ENCODE measurements around the gene MARK4.
"Not testable (repeated sequence)": the region's sequence is repeated elsewhere in the genome, so short reads cannot be mapped to it uniquely, and the experiment has no call there.

The MARK4 gene

DNA sequence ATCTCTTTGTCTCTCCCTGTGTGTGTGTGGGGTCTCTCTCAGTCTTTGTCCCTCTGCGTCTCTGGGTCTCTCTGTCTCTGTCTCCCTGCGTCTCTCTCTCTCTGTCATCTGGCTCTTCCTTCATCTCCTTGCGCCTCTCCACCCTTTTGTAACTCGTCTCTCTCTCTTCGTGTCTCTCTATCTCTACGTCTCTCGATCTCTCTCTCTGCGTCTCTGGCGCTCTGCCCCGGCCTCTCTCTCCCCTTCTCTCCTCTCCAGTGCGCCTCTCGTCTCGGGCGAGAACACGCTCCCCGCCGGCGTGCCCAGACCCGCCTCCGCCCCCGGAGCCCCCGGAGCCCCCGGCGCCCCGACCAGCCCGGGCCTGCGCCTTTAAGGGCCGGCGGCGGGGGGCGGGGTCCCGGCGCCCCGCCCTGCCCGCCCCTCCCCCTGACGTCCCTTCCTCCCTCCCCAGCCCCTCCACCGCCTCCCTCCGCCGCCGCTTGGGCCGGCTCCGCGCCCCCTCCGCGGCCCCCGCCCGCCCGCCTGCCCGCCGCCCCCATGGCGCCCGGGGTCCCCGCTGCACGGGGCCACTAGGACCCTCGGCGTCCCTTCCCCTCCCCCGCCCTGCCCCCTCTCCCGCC lies at the start of gene MARK4:
Gene MARK4 (plus strand): TSS at position 440 of the 620 bp plus-strand sequence. CDS start 318 bp downstream, outside the sequence.
- no peak for DNase-seq

DNA sequence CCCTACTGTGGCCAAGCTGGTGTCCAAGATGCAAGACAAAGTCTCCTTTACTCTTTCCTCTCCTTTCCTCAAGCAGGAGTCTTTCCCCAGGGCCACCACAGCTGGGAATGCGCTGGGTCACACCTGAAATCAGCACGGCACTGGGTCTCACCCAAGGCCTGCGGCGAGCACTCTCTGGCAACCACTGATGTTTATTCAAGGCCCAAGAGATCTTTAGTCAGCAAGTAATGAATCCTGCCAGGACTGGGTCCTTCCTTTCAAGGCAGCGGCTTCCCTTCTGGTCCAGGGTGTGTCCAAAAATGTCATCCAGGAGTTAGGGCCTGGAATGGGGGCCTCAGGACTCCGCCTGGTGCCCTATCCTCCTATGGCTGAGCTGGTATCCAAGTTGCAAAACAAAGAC lies 48.4 kb upstream of the MARK4 start:
- DNase-seq, result no peak

DNA sequence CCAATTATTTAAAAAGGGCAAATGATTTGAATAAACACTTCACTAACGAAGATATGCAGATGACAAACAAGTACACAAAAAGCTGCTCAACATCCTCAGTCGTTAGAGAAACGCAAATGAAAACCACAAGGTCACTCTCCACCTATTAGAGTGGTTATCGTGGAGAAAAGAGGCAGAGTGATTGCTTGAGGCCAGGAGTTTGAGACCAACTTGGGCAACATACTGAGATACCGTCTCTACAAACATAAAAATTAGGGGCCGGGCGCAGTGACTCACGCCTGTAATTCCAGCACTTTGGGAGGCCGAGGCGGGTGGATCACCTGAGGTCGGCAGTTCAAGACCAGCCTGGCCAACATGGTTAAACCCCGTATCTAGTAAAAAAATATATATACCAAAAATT lies 45.3 kb upstream of the MARK4 start:
- no peak for DNase-seq

DNA sequence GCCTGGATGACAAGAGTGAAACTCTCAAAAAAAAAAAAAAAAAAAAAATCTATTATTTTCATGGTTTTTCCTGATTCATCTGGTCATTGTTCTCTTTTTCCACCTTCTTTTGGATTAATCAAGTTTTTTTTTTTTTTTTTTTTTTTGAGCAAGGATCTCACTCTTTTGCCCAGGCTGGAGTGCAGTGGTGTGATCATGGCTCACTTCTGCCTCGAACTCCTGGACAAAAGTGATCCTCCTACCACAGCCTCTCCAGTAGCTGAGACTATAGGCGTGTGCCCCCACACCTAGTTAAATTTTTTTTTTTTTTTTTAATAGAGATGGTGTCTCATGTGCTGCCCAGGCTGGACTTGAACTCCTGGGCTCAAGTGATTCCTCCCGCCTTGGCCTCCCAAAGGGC lies 44.7 kb upstream of the MARK4 start:
- DNase-seq, result no peak

DNA sequence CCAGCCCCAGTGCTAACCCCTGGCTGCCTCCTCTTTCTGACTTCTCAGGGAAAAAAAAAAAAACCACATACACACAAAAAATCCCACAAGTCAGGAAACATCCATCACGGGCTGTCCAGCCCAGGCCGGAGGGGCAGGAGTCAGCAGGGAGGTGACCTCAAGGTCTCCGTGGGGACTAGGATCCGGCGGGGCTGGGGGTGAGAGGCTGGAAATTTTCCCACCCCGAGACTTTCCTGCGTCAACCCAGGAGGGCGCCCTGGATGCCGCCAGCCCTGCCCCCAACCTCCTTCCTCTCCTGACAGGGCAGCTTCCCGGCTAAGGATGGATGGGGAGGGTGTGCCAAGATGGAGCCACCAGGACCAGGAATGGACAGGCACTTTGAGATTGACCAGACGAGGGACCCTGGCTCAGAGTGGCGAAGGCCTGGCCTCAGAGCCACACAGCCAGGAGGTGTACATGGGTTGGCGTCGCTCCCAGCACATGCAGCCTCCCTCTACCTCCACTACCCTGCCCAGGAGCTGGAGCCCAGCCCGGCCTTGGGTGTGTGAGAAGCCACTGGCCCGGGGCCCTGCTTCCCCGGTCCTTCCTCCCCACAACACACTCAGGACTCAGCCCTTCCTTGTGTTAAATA lies 39.2 kb upstream of the MARK4 start:
- no peak for DNase-seq

DNA sequence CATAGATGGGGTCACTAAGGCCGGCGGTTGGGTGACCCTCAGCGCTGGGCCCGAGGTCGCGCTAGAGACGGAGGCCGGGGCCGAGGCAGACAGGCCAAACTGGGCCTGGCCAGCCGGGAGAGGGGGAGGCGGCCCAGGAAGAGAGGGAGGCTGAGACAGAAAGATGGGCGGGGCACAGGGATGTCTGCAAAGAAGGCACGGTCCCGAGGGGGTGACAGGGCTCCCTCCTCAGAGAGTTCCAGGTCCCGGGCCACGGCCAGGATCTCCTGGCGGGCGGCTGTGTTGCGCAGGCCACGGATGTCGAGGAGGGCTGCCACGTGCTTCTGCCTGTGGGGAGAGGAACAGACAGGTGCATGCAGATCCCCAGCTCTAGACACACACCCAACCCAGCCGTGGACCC lies 38.0 kb upstream of the MARK4 start:
- DNase-seq, result no peak

DNA sequence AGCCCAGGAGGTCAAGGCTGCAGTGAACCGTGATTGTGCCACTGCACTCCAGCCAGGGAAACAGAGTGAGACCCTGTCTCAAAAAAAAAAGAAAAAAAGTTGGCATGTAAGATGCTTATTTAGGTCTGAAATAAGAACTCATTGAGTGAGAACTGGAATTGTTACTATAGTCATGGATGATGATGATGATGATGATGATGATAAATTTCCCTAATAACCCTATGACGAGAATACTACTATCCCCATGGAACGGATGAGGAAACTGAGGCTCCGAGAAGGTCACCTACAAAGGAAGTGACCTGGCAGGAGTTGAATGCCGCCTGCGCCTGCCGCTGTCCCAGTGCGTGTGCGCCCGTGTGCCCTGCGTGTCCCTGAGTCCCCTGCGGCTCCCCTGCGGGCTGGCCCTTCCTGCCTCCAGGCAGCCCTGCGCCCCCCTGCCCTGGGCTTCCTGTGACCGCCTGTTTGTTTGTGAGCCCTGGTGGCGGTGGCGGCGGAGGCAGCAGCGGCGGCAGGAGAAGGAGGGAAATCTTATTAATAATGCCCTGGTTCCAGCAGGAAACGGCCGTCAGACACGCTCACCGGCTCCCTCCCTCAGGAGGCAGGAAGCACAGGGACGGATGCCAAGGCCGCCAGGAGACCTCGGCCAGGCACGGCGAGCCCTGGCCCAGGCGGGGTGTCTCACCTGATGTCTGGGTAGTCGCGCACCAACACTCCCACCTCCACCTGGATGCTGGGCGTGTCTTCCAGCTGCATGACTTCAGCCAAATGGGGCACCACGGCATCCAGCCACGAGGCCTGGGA lies 35.5 kb upstream of the MARK4 start:
- DNase-seq, result no peak

DNA sequence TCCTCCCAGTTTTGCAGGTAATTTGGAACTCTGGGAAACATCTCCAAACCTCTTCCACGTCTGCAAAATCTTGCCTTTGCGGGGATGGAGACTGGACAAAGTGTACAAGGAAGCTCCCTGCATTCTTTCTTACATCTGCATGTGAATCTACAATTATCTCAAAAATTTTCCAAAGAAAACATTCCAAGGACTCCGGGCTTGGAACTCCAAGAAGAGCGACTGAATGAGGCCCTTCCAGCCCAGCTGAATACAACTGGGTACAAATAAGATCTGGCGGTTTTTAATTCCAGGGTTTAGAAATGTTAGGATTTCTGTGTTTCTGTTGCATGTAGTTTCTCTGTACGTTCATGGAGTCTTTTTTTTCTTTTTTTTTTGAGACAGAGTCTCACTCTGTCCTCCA lies 34.4 kb upstream of the MARK4 start:
- no peak for DNase-seq

DNA sequence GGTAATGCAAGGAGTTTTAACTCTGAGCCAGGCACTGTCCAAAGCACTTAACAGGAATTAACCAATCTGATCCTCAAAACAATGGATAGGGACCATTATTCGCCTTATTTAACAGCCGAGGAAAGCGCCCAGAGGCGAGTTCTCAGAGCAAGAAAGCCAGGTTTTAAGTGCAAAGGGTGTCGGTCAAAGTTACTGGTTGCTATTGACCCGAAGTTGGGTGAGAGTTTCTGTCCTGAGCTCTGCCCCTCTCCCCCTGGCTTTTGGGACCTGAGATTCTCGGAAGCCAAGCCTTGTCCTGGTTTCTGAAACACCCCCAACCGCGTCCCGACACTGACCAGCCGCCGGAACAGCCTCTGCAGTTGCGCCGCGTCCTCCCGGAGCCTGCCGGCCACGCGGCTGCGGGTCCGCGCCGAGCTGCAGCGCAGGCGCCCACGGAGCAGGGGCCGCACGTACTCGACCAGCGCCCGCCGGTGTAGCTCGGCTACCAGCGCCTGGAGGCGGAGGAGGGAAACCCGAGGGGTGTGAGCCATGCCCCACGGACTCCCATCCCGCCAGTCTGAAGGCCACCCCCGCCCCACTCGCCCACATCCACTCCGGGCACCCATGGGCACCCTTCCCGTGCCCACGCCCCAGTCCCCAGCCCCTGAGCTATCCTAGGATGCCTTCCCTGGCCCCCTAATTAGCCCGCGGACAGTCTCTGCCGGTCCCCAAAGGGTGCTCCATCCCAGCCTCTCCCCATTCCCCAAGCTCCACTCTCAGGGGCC lies 33.7 kb upstream of the MARK4 start:
- no peak for DNase-seq

DNA sequence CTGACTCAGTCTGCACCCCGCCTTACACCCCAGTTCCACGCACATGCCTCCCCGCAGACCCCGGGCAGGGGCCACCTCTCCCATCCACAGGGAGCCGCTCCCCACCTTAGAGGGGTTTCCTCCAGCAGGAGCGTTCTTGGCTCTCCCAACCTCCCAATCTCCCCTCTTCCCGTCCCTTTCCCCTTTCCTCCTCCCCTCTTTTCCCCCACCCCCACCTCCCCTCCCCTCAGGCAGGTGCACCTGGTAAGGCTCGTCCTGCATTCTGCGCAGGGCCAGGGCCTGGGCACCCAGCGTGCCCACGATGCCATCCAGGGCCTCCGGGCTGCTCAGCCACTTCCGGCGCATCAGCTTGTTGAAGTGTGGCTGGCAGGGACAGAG lies 33.1 kb upstream of the MARK4 start:
- no peak for DNase-seq

DNA sequence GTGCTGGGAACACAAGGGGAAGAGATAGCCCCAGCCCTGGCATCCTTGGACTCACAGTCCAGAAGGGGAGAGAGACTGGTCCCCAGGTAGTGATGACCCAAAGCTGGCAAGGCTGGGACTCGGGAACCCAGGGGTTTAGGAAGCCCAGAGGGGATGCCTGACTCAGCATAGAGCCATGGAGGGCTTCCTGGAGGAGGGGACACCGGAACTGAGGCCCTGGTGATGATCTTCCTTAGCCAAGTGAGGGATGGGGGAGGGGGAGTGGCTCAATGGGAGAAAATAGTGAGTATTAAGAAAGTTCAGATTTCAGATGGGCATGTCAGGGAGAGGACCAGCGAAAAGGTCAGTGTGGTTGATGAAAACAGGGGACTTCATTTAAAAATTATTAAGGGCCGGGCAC lies 32.6 kb upstream of the MARK4 start:
- DNase-seq, result no peak

DNA sequence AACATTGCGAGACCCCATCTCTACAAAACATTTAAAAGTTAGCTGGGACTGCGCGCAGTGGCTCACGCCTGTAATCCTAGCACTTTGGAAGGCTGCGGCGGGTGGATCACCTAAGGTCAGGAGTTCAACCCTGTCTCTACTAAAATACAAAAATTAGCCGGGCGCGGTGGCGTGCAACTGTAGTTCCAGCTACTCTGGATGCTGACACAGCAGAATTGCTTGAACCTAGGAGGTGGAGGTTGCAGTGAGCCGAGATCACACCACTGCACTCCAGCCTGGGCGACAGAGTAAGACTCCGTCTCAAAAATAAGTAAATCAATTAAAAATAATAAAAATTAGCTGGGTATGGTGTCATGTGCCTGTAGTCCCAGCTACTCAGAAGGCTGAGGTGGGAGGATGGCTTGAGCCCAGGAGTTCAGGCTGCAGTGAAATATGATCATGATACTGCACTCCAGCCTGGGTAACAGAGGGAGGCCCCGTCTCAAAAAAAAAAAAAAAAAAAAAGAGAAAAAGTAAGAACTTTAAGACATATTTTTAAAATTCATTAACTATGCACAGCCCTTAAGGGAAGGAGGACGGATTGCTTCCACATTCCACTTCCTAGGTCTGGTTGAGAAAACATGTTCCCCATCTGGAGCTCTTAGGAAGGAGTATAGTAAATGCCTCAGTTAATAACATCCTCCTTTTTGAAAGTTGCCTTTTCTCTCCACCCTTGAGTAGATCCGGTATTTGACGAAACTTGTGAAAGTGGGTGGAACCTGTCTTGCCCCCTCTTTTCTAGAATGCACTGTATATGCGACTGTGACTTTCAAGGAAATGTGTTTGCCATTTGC lies 31.9 kb upstream of the MARK4 start:
- DNase-seq, result no peak

DNA sequence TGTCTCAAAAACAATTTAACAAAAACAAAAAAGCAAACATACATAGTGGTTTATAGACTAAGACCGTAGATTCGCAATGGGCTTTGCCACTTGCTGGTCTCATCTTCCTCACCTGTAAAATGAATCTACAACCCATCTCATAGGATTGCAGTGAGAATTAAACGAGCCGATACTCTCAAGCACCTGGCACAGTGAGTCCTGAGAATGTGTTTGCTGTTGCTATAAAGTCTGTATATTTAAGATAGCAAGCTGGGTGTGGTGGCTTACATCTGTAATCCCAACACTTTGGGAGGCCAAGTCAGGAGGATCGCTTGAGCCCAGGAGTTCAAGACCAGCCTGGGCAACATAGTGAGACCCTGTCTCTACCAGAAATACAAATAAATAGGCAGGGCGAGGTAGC lies 28.3 kb upstream of the MARK4 start:
- no peak for DNase-seq

DNA sequence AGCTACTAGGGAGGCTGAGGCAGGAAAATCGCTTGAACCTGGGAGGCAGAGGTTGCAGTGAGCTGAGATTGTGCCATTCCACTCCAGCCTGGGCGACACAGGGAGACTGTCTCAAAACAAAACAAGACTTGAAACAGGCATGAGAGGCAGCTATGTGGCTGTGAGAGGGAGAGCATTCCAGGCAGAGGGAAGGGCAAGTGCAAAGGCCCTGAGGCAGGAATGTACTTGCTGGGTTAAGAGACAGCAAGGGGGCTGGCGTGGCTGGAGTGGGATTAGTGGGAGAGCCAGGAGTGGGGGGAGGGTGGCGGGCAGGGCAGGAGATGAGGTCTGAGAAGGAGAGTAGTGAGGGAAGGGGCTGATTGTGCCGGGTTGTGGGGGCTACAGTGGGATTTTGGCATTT lies 27.2 kb upstream of the MARK4 start:
- no peak for DNase-seq

DNA sequence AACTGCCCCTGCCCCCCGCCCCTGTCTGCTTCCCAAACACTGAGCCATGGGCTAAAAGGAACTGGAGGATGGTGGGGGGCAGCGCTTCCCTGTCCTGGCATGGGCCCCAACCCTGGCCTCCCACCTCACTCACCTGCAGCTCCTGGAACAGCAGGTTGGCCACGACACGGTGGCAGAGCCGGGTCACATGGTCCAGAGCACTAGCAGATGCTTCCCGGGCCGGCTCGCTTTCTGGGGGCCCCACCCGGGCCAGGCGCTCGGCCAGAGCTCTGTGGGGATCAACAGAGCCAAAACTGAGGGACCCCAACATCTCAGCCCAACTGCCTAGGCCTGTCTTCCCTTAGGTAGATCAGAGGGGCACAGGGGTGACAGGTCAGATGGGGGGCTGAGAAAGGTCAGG lies 26.4 kb upstream of the MARK4 start:
- DNase-seq, result no peak

DNA sequence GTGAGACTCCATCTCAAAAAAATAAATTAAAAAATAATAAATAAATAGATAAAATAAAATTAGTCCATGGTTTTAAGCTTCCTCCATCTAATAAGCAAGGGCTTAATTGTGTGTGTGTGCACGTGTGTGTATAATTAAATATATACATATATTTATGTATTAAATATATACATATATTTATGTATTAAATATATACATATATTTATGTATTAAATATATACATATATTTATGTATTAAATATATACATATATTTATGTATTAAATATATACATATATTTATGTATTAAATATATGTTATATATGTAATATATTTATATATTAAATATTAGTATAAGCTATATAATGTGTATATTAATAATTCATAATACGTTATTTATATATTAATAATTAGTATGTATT lies 22.0 kb upstream of the MARK4 start:
- not testable (repeated sequence) for DNase-seq

DNA sequence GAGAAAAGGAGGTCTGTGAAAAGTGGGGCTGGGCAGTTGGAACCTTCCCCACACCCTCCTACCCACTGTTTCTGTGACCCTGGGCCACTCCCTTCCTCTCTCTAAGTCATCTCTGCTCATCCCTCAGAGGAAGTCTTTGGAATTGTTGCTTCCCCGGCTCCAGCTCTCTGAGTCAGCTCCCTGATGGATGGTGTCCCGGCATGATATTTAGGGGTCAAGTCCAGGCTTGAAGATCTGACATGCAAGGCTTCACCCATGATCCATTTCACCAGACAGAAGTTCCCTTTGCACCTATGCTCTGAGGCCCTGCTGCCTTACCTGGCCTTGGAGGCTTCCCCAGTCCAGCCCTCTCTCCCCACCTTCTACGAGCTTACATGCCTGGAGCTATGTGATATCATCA lies 19.2 kb upstream of the MARK4 start:
- no peak for DNase-seq

DNA sequence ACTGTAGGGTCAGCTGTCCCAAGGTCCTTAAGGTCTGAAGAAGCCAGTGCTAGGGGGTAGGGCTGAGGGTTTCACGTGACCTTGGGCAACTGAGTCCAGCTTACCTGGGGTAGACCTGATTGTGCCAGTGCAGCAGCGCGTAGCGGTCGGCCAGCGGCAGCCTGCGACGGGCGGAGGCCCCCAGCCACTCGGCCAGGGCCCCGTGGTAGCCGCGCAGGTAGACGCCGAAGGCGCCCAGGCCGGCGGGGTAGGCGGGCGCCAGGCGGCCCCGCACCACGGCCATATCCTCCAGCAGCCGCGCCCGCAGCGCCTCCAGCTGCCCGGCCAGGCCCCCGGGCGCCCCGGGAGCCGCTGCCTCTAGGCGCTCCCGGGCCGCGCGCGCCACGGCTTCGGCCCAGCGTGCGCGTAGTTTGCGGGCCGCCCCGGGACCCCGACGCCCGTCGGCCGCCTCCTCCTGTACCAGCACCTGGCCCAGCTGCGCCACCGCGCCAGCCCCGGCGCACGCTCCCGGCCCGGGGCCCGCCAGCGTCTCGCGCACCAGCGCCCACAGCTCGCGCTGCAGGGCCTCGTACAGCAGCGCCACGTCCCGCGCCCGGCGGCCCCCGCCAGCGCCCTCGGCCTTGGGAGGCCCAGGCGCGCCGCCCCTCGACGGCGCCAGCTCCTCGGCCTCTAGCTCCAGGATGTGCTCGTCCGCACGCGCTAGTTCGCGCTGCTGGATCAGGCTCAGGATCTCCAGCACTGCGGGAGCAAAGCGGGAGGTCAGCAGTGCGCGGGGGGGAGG lies 16.8 kb upstream of the MARK4 start:
- DNase-seq, result no peak

DNA sequence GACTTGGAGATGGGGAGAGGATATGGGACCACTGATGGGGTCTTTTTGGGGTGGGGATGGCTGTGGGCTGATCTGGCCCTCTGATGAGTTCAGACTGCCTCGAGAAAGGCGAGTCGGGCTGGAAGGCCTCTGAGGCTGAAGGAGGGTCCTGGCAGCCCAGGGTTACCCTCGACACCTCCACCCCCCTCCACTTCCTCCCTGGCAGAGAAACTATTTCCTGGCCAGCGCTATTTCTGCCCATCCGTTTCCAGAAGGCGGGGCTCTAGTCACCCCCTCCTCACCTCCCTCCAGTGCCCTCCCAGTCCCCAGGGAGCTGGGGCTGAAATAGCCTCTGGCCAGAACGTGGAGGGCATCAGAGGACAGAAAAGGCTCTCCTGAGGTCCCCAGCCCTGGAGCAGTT lies 15.6 kb upstream of the MARK4 start:
- no peak for DNase-seq

DNA sequence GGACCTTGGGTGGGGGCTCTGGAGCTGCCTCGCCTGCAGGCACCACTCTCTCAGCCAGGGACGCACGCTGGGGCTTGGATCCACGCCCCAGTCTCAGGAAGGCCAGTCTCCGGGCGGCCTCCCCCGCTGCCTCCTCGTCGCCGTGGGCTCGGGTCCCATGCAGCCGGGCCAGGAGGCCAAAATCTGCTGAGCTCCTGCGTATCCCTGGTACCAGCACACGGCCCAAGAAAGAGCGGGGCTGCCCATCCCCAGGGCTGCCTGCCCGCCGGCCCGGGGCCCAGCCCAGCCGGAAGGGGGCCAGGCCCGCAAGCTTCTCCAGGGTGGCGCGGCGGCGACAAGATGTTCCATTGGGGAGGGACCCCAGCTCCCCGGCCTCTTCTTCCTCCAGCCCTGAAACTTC lies 12.5 kb upstream of the MARK4 start:
- DNase-seq, result no peak

DNA sequence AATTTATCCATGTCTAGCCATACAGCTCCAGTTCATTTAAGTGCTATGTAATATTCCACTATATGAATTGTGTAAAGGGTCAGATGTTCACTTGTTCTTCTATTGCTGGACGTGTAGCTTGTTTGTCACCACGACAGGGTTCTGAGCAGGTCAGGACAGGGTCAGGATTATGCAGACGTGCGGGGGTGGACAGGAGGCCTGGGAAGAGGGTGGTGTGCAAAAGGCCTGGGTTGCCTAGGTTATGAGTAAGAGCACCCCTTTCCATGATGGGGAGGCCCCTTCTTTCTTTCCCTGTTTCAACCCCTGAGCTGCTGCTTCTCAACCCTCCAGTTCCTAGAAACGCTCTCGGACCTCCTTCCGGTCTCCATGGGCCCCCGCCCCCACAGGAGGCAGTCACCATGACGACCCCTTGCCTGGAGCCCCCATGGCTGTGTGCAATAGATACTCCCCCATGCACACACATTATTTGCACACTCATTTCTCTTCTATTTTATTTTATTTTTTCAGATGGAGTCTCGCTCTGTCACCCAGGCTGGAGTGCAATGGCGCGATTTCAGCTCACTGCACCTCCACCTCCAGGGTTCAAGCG lies 7.8 kb upstream of the MARK4 start:
- DNase-seq, result no peak
